ENCODE results near the gene CYRIA. TPM values are rescaled to one million over a fixed set of nuclear protein-coding genes. Genes with fewer than 3 reads are reported as not detected.

The CYRIA gene
- total RNA-seq, 1 experiment from 2014 or later, result 4.0 TPM

GRCh38 chr2:16621316-16621715, 44.3 kb downstream of the CYRIA start:
- H3K79me2 ChIP-seq (ENCODE audit: low read depth), result no peaks in the 10 kb centered on the region
- no peak for TF ChIP-seq CTCF (conservative IDR thresholded peaks at IDR 0.05)
- TF ChIP-seq EZH2 (IDR thresholded peaks at IDR 0.05; ENCODE audit: low read depth), result no peak
- H3K27me3 ChIP-seq (ENCODE audit: insufficient read depth, low read depth), result no peaks in the 10 kb centered on the region
- H3K9me2 ChIP-seq (ENCODE audit: insufficient read depth), result no peaks in the 10 kb centered on the region
- intact Hi-C loops (cut with micrococcal nuclease; ENCODE audit: unreplicated experiment), result loop anchor here (5.0 kb wide), 1 partner anchor 41 kb away; no protein-coding TSS in a partner anchor
- ChIA-PET CTCF (interaction anchor here (0.6 kb wide), 1 partner anchor 213 kb away, joined by 6 read pairs; no protein-coding TSS in a partner anchor), POLR2A (ENCODE audit: unreplicated experiment) (no interaction called here)
- no peaks in the 10 kb centered on the region for H4K20me1 ChIP-seq (ENCODE audit: insufficient read depth)
- no peaks in the 10 kb centered on the region for H3K9me3 ChIP-seq (ENCODE audit: insufficient read depth, low read depth)
- H3K4me1 ChIP-seq (replicated peaks; ENCODE audit: insufficient read depth), result peaks cover 96% of the 10 kb centered on the region
- no peak overlapping the region for H2AFZ ChIP-seq
- peak in 1 of 2 experiments; percentile 58 for DNase-seq
- peaks cover 34% of the 10 kb centered on the region for H3F3A ChIP-seq (ENCODE audit: insufficient read depth, low read depth)
- no peak overlapping the region; the same call in 1 of the 2 replicates for H3K4me3 ChIP-seq
- peak overlapping the region; percentile 44 for H3K4me2 ChIP-seq
- peak overlapping the region; percentile 82 for H3K27ac ChIP-seq
- BruUV-seq (replicated peaks), result no TSS peak
- no peaks in the 10 kb centered on the region for H3K36me3 ChIP-seq (ENCODE audit: low read depth)

GRCh38 chr2:16620590-16620989, 45.0 kb downstream of the CYRIA start:
- TF ChIP-seq CTCF (conservative IDR thresholded peaks at IDR 0.05) (no peak; the same call in 1 of the 2 replicates), EZH2 (IDR thresholded peaks at IDR 0.05; ENCODE audit: low read depth) (no peak)
- Histone ChIP-seq H3K79me2 (ENCODE audit: low read depth) (no peaks in the 10 kb centered on the region), H3K4me3 (no peak overlapping the region), H3K27ac (peak overlapping the region; percentile 82), H3K9me2 (ENCODE audit: insufficient read depth) (no peaks in the 10 kb centered on the region), H3K4me2 (peak overlapping the region; percentile 44), H3K36me3 (ENCODE audit: low read depth) (no peaks in the 10 kb centered on the region), H4K20me1 (ENCODE audit: insufficient read depth) (no peaks in the 10 kb centered on the region), H2AFZ (no peak overlapping the region), H3K4me1 (replicated peaks; ENCODE audit: insufficient read depth) (peaks cover 88% of the 10 kb centered on the region), H3F3A (ENCODE audit: insufficient read depth, low read depth) (peaks cover 34% of the 10 kb centered on the region), H3K27me3 (ENCODE audit: insufficient read depth, low read depth) (no peaks in the 10 kb centered on the region), H3K9me3 (ENCODE audit: insufficient read depth, low read depth) (no peaks in the 10 kb centered on the region)
- ChIA-PET POLR2A (ENCODE audit: unreplicated experiment) (no interaction called here), CTCF (no interaction called here)
- BruUV-seq (replicated peaks), result no TSS peak
- DNase-seq, result peak; percentile 53 to 92
- intact Hi-C loops (cut with micrococcal nuclease; ENCODE audit: unreplicated experiment), result loop anchor here (5.0 kb wide), 1 partner anchor 42 kb away; no protein-coding TSS in a partner anchor

- peak in 1 of 2 experiments; percentile 21 for DNase-seq
- Histone ChIP-seq H3K36me3 (ENCODE audit: low read depth) (no peaks in the 10 kb centered on the region), H3F3A (ENCODE audit: insufficient read depth, low read depth) (peaks cover 34% of the 10 kb centered on the region), H3K9me3 (ENCODE audit: insufficient read depth, low read depth) (no peaks in the 10 kb centered on the region), H3K79me2 (ENCODE audit: low read depth) (no peaks in the 10 kb centered on the region), H3K4me2 (peak overlapping the region; percentile 44; the same call in 1 of the 2 replicates), H3K27ac (peak overlapping the region; percentile 82), H3K4me3 (no peak overlapping the region), H3K4me1 (replicated peaks; ENCODE audit: insufficient read depth) (peaks cover 83% of the 10 kb centered on the region), H4K20me1 (ENCODE audit: insufficient read depth) (no peaks in the 10 kb centered on the region), H3K27me3 (ENCODE audit: insufficient read depth, low read depth) (no peaks in the 10 kb centered on the region), H2AFZ (peak overlapping the region; percentile 34; the same call in 1 of the 2 replicates), H3K9me2 (ENCODE audit: insufficient read depth) (no peaks in the 10 kb centered on the region)
- TF ChIP-seq CTCF (conservative IDR thresholded peaks at IDR 0.05), result no peak
- TF ChIP-seq EZH2 (IDR thresholded peaks at IDR 0.05; ENCODE audit: low read depth), result no peak
- POLR2A ChIA-PET (ENCODE audit: unreplicated experiment), result no interaction called here
- intact Hi-C loops (cut with micrococcal nuclease; ENCODE audit: unreplicated experiment), result loop anchor here (5.0 to 10.0 kb wide), 3 partner anchors 43 to 1053 kb away; no protein-coding TSS in a partner anchor
- BruUV-seq (replicated peaks), result no TSS peak
- CTCF ChIA-PET, result interaction anchor here (0.6 kb wide), 1 partner anchor 247 kb away, joined by 3 read pairs; no protein-coding TSS in a partner anchor
Observed at GRCh38 chr2:16619576-16620245, 45.9 kb downstream of the CYRIA start.
